ENCODE data around the gene IGSF9B.

Gene IGSF9B

DNA sequence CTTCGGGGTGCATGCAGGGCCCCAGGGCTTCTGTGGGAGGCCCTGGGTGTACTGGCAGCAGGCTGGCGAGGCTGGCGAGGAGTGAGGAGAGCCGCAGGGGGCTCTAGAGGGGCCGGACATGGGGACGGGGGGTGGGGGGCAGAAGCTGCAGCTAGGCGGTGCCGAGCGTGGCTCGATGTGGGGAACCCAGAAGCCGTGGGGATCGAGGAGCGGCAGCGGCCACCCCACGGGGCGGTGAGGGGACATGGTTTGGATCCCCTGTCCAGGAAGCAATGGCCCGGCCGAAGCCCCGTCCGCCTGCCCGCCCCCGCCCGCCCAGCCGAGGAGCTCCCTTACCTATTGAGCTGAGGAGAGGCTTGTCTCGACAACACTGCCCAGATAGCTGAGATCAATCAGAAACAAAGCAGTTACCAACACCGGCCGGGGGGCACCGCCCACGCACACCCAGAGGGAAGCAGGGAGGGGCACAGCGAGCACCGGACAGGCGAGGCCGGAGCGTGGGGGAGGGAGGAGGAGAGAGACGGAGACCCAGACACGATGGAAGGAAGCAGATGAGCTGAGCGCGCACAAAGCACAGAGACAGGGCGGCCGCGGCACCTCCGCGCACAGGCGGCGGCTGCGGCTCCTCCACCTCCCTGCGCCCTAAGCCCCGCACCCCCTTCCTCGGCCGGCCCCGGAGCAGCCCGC is 38.7 kb downstream of the IGSF9B start:
- TF ChIP-seq CTCF (IDR thresholded peaks at IDR 0.05), result no peak

- no peak for TF ChIP-seq CTCF (IDR thresholded peaks at IDR 0.05)
These were observed 39.9 kb downstream of the IGSF9B start for GRCh38 chr11:133916784-133917440.

GRCh38 chr11:133913761-133914160 is 43.0 kb downstream of the IGSF9B start:
- no peak for TF ChIP-seq CTCF (IDR thresholded peaks at IDR 0.05)

GRCh38 chr11:133911171-133911570 is 45.6 kb downstream of the IGSF9B start:
- TF ChIP-seq CTCF (IDR thresholded peaks at IDR 0.05), result 0 out of 2 replicates have a peak, but pooled peaks have one; percentile 16

- no peak for TF ChIP-seq CTCF (IDR thresholded peaks at IDR 0.05)
These were observed 46.7 kb downstream of the IGSF9B start for GRCh38 chr11:133910101-133910500.

- no peak for TF ChIP-seq CTCF (IDR thresholded peaks at IDR 0.05)
These were observed 47.9 kb downstream of the IGSF9B start for GRCh38 chr11:133908827-133909226.

DNA sequence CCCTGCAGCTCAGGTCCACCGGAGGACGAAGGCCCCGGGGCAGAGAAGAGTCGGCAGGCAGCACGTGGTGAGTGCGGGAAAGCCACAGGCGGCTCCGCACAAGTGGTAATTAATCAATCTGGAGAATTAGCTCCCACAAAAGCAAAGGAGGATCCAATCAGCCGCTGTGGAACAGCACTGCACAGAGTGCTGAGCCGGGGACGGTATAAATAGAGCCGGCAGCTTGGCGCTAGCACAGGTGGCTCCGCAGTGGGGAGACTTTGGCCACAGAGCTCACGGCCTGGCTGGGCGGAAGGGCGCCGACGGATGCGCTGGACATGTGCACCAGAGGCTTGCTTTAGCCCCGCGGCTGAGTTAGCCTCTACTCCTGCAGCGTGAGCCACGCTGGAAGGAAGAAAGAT is 48.9 kb downstream of the IGSF9B start:
- no peak for TF ChIP-seq CTCF (IDR thresholded peaks at IDR 0.05)

Data from LNCAP (cell line).